T-helper 1 cell treated with Interleukin-12 subunit alpha and Interleukin-12 subunit beta and Interleukin-4 antibody, amounts not matched to agents 30 ng/mL and 1 ng/mL, for 36 hours (primary cell): ENCODE results near the gene ST8SIA2. TPM values are rescaled to one million over a fixed set of nuclear protein-coding genes. Genes with fewer than 3 reads are reported as not detected.

Experiments
- intact Hi-C: fragments of 100-400 bp; cut with micrococcal nuclease; formaldehyde crosslinking; loops from one replicate; pipeline ENCODE4 v1.15.1; 2024
- total RNA-seq: library from RNA; stranded (reverse); gene quantifications from 2 replicates; pipeline ENCODE4 v1.2.3, GENCODE V29; 2022

ST8SIA2 gene
- total RNA-seq, 1 donor from 2014 or later: not detected

DNA sequence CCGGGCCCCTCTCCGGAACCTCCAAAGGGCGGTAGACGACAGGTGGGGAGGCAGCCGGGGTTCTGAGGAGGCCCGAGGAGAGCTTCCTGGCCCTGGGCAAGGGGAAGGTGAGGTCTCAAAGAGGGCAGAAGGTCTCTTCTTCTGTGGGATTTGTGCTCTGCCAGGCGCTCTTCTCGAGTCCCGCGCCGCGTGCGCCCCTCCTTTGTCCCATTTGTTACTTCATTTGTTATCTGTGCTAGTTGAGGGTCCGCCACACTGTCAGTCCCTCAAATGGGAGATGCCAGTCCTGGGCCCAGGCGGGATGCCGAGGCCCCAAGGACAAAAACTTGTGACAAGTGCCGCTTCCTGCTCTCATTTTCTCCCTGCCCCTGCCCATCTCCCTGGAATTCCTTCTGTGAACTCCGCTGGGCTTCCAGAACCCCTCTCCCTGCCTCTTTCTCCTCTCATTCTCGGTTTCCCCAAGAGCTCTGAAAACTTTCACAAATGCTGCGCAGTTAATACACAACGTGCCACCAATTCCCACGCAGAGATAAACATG lies 1.5 kb downstream of the ST8SIA2 start:
- intact Hi-C loops: no loop called here

DNA sequence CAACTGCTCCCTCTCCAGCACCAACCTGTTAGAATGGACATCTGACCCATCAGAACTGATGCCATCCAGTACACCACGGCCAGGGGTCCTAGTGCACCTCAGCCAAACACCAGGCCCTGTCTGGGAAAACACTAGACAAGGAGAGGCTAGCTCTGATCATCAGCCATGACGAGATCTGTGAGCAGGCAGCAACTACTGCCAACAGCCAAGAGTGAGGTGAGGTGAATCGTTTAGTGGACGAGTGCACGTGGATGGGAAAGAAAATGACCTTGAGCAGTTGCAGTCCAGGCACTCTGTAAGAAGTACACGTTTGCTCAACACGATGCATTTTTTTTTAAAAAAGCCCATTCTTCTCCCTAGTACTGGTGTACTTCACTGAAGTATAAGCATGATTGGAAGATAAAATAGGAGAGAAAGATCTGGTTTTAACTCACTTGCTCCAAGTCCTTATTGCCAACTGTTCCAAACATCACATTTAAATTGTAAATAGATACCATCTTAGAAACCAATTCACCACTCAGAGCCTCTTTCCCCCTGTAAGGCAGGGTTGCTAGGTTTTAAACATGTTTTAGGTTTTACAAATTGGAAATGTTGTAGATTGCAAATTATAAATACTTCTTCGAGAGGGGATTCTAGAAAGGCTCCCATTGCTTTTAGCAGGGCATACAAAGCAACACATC lies 5.7 kb downstream of the ST8SIA2 start:
- intact Hi-C loops: no loop called here

GRCh38 chr15:92400573-92400972 lies 6.9 kb downstream of the ST8SIA2 start:
- intact Hi-C loops: no loop called here

- intact Hi-C loops: no loop called here
These were observed 7.5 kb downstream of the ST8SIA2 start for GRCh38 chr15:92400980-92401787.

DNA sequence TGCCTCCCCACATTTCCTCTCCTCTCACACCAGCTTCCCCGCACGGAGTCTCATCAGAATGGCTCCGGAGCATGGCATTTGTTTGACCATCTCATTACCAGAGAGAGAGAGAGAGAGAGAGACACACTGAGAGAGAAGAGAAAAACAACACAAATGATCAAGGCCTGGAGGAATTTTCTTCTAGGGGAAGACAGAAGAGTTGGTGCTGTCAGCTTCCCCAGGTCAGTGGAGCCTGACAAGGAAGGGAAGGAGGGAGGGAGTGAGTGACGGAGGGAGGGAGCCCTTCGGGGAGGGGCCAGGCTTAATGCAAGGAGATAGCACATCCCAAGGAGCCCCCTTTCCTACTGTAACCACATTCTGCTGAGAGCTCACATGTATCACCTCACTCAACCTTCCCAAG lies 9.1 kb downstream of the ST8SIA2 start:
- intact Hi-C loops: no loop called here

GRCh38 chr15:92405942-92406341 lies 12.3 kb downstream of the ST8SIA2 start:
- intact Hi-C loops: no loop called here

DNA sequence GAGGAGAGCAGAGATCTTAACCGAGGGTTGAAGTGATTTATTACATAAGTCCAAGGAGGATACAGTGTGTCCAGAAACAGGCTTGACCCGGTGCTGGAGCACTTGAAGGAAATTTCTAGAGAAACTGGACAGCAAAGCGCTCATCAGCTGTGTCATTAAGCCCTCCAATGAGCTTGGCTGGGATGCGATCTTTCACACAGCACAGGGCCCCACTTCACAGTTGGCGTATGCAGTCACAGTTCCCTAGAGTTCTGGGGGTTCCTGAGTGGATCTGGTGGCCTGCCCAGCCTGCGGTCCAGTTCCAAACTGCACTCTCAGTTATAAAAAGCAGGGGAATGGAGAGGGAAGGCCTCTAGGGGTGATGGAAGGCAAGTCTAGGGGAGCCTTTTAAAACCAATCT lies 13.6 kb downstream of the ST8SIA2 start:
- intact Hi-C loops: no loop called here

DNA sequence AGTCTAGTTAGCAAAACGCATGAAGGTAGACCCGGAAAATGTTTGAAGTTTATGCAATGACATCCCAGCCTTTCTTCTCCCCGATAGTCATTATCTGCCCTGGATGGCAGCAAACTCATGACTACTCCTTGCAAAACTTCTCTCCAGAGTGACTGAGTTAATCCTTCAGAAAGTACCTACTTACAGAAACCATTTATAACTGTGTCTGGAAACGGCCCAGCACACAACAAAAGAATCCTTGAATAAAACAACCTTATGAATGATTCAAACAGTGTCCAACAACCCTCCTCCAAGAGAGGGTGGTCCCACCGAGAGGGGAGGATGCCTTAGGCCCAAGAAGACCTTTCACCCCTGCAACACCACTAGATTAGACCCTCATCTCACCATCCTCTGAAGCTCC lies 14.2 kb downstream of the ST8SIA2 start:
- intact Hi-C loops: no loop called here

DNA sequence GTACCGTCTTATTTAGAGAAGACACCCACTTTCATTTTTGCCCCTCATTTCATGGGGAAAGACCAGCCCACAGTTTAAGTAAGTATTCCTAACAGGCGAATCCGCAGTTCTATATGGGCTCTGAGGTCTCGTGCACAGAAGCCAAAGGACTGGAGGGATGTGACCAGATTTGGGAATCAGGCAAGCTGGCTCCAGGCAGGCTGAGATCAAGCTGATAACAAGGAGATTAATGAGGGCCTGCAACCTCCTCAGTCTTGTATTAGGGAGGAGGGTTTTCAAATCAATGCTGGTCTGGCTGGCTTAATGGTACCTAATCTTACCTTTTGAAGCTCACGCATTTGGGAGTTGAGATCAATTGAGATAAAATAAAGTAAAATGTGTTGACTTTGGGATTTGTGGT lies 15.3 kb downstream of the ST8SIA2 start:
- intact Hi-C loops: no loop called here

GRCh38 chr15:92409521-92409920 lies 15.8 kb downstream of the ST8SIA2 start:
- intact Hi-C loops: no loop called here

GRCh38 chr15:92410537-92410936 lies 16.9 kb downstream of the ST8SIA2 start:
- intact Hi-C loops: no loop called here

- intact Hi-C loops: no loop called here
These were observed 17.6 kb downstream of the ST8SIA2 start for GRCh38 chr15:92411256-92411655.

GRCh38 chr15:92413510-92413909 lies 19.8 kb downstream of the ST8SIA2 start:
- intact Hi-C loops: no loop called here

DNA sequence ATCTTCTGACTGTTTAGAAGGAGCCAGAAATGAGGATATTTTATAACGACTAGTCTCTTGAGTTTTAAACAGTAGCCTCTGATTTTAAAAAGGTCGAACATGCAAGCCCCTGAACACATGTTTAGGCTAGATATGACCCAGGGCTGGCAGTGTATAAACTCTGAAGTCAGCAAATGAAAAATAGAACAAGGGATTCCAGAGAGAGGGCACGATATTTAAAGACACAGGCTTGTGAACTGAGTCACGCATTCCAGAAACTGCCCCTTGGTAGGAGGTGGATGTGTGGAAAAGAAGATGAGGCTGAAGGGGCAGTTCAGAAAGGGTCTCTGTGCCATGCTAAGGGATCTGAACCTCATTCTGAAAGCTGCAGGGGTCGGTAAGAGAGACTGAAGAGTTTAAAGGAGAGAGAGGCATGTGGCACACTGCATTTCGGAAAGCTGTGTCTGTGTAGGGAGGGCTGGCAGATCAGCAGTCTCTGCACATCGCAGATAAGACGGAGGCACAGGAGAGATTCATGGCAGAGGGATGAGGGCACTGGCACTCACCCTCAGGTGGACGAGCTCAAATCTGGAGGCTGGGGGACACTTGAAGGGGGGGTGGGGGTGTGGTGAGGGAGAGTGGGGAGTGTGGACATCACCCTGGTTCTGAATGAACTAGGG lies 22.1 kb downstream of the ST8SIA2 start:
- intact Hi-C loops: no loop called here

DNA sequence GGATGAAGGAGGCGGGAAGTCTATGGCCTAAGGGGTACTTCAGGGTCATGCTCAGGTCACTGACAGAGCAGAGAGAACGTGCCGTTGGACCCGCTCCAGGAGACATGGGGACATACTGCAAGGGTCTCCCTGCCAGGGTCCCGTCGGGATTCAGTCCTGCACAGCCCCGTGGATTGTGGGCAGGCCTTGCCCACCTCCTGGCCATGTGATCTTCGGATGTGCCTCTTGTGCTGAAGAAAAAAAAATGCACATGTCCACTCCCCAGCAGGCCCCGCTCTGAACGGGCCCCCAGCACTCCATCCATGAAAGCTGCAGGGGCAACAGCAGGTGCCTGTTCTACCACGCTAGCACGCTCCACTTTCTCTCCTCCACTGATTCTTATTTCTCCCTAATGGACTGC lies 22.9 kb downstream of the ST8SIA2 start:
- intact Hi-C loops: no loop called here

DNA sequence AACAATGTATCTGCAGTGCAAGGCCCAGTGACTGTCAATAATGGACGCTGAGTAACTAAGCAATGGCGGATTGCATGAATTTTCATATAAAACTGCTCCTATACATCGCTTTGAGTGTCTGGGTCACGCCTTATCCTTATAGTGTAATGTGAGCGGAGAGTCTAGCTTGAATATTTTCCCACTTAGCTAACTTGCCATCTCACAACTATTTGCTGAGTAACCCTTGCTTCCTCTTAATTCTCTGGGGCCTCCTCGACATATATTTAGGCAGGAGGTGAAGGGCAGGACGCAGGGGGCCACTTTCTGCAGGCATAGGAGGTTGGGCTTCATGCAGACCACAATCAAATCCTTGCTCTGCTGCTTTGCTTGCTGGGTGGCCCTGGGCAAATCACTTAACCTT lies 24.0 kb downstream of the ST8SIA2 start:
- intact Hi-C loops: no loop called here

GRCh38 chr15:92418864-92419263 lies 25.2 kb downstream of the ST8SIA2 start:
- intact Hi-C loops: no loop called here

GRCh38 chr15:92421976-92422375 lies 28.3 kb downstream of the ST8SIA2 start:
- intact Hi-C loops: no loop called here

DNA sequence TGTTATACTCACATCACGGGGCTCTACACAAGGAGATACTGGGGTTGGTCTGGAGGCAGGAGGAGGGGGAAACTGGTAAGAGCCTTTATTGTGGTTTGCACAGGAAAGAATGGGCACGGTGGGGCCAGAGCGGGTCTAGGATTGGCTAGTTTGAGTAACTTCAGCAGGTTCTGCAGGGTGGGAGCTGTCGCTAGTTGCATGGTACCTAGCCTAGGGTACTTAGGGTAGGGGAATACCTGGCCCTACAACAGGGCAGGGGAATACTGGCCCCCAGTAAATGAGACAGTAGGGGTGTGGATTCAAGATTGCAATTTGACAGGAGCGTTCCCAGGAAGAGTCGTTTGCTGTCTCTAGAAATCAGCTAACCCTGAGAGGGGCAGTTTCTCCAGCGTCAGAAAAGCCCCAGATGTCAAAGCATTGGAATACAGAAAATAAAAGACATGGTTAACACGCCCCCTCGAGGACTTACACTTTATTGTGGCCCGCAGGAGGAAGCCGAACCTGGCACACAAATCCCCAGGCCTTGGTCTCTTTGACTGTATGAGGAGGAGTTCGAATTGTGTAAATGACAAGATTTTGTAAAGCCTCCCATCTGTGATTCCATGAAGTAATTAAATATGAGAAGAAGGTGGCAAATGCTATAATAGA lies 32.0 kb downstream of the ST8SIA2 start:
- intact Hi-C loops: no loop called here

DNA sequence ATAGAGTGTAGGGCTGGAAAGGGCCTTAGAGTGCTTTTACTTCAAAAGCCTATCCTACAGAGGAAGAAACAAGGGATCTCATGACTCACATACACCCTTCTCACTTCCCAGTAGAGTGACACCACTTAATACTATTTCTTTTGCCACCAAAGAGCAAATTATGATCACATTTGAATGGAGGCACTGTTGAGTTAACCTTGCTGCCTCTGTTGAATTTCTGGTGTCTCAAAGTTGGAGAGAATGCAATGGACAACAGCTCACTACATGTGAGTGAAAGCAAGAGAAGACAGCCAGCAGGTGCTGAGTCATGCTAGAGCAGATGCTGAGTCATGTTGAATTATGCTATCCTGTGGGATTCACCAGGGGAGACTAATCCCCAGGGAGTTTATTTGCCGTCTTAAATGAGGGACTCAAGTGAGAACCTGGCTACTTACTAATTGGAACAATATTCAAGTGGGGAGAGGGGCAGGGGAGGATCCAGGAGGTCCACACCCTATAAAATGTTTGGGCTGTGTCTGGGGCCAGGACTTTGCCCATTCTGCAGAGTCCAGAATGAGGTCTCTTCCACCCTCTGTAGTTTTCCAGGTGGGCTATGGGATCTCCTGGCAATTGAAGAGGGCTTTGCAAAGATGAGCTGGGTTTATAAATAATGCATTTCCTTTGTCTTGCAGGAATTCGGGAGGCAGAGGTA lies 35.8 kb downstream of the ST8SIA2 start:
- intact Hi-C loops: no loop called here

GRCh38 chr15:92430069-92430440 lies 36.4 kb downstream of the ST8SIA2 start:
- intact Hi-C loops: no loop called here
